Stimulated activated CD4-positive, alpha-beta T cell treated with anti-CD3 and anti-CD28 coated beads, Interleukin-15, amount 100 ng/mL, for 48 hours (primary cell): Measurements from ENCODE around the gene ALK.

Experiments used
- DNase-seq, 2 donors: peaks; one replicate each; pipeline ENCODE4 v3.0.0-alpha.2; 2020; ENCODE audit warnings: low read depth in 2 of 2

ALK gene

DNA sequence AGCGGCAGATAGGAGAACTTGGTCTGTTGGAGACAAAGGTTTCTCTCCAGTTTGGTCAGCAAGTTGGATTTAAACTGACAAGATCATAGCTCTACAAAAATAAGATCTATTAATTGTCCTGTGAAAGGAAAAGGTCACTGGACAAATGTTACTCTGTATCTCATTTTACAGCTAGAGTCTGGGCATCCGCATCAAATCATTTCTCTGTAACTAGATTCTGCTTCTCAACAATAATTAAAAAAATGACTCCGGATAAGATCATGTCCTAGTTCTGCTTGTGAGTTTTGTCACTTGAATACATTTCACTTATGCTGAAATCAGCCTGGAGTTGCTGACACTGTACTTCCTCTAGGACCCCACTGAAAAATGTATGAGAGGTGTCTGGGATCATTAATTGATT is 310.8 kb downstream of the ALK start:
- DNase-seq: no peak

GRCh38 chr2:29607038-29607420 is 314.4 kb downstream of the ALK start:
- no peak for DNase-seq

- DNase-seq: no peak
These were observed 315.0 kb downstream of the ALK start for GRCh38 chr2:29606104-29607037.

DNA sequence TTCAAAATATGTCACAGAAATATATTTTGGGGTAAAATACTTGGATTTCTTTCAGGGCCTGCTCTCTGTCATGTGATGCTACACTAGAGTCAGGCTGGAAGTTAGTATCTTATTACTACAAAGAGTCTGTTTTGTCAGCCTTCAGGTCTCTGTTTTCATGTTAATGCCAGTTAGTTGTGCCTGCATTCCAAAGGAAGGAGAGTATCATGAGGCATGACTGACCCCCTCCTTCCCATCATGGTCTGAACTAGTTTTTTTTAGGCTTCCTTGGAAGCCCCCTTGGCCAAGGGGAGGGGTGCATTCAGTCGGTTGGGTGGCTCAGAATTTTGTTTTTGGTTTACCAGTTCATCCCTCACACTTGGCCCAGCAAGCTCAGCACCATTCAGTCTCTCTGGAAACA is 318.0 kb downstream of the ALK start:
- no peak for DNase-seq

DNA sequence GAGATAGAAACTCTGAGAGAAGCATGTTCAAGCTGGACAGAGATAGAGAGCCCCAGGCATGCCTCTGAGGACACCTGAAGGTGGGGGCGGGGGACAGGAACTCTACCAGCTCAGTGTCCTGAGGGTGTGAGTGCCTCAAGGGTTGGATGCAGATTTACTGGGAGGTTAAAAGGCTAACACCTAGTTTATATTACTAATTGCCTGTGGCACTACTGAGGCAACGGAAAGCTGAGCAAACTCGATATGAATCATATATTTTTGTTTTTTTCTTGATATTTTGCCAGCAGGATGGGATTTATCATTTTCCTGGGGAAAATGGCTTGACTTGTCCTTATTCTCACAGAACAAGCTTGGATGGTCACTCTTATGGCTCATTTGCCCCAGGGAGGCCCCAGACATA is 319.5 kb downstream of the ALK start:
- no peak for DNase-seq

- no peak for DNase-seq
These were observed 320.1 kb downstream of the ALK start for GRCh38 chr2:29601321-29601720.

- no peak for DNase-seq
These were observed 321.4 kb downstream of the ALK start for GRCh38 chr2:29599946-29600345.

GRCh38 chr2:29598978-29599377 is 322.4 kb downstream of the ALK start:
- no peak for DNase-seq

DNA sequence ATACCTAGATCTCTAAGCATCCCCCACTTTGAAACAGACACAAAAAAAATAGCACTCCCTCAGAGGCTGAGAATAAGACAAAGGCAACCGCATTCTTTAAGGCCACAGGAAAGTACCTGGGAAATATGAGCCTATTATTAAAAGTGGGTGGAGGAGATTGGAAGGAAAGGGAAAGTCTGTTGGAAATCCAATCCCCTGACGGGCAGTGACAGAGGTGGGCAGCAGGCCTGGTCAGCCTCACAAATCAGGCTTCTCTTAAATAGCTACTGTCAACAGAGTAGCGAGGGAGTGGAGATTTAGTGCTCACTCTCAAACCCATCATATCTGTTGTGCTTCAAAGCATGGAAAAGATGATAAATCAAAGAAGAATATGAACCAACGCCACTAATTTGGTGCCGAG is 324.4 kb downstream of the ALK start:
- no peak for DNase-seq

GRCh38 chr2:29596584-29596983 is 324.8 kb downstream of the ALK start:
- DNase-seq: no peak

- DNase-seq: no peak
These were observed 329.8 kb downstream of the ALK start for GRCh38 chr2:29591600-29591999.

DNA sequence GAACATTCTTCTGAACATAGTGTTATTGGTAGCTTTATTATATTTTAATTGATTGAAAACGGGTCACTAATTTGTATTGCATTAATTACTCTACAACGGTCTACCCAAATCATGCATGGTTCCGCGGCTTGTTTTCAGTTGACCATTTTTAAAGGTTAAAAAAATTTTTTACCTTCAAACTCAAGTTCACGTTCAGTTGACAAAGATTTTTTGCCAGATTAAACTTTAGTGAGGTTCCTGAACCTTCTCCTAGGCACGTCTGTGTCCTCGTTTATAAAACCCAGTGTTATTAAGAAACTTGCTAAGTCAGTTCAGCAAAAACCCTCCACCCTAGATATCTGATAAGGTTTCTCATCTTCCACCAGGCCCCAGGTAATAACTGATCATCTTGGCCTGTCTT is 331.2 kb downstream of the ALK start:
- no peak for DNase-seq

- no peak for DNase-seq
These were observed 331.8 kb downstream of the ALK start for GRCh38 chr2:29589440-29590103.

- DNase-seq: no peak
These were observed 333.8 kb downstream of the ALK start for GRCh38 chr2:29587402-29588190.

DNA sequence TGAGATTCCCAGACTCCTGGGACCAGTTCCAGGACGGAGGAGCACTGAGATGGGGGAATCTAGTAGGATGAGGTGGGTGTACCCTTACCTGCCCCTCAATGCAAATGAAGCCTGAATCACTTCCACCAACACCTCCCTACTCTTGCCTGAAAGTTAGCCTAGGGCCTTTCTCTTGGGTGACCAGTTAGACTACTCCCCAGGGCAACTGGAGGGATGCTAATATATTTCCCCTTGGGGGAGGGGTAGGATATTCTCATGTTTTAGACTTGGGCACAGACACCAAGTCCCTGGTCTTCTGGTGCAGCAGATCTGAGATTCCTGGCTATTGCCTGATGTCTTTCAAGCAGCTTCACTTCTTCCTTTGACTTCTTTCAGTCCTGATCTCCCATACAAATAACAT is 334.5 kb downstream of the ALK start:
- no peak for DNase-seq

GRCh38 chr2:29583548-29584156 is 337.7 kb downstream of the ALK start:
- no peak for DNase-seq

DNA sequence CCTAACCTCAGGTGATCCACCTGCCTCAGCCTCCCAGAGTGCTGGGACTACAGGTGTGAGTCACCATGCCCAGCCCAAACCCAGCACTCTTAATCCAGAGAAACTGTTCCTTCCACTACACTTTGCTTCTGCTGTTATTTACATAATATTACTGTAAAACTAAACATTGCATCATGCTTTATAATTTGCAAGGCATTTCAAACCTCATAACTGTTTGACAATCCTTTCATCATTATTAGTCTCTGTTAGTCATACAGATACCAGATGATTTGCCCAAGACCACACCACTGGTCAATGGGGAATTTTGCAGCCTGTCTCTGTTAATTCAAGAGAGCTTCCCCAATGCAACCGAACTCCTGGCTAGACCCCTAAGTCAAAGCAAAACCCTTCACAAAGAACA is 338.3 kb downstream of the ALK start:
- no peak for DNase-seq

GRCh38 chr2:29582062-29582461 is 339.3 kb downstream of the ALK start:
- no peak for DNase-seq

- no peak for DNase-seq
These were observed 341.2 kb downstream of the ALK start for GRCh38 chr2:29580223-29580622.

GRCh38 chr2:29579495-29580169 is 341.8 kb downstream of the ALK start:
- no peak for DNase-seq

- DNase-seq: no peak
These were observed 343.2 kb downstream of the ALK start for GRCh38 chr2:29578084-29578598.
